Left lung (tissue), 10 donors: ENCODE data around the gene KDM4B. TPM values are rescaled to one million over a fixed set of nuclear protein-coding genes. Genes with fewer than 3 reads are reported as not detected.

Source experiments
- ATAC-seq: fragments of 200-7000 bp; cut with Tn5 transposase; one replicate; pipeline ENCODE4 v1.9.1; 2020; ENCODE audit warnings: moderate library complexity
- DNase-seq, 4 donors: peaks; one replicate each; pipeline ENCODE4 v3.0.0-alpha.2; 2013 to 2020
- H3K27ac ChIP-seq, 2 donors: fragments of 200-600 bp; sonication (generic) in 1 of 2; one replicate each; pipeline versions ENCODE4 v1.5.0 to v1.8.0; 2020 to 2021
- H3K27me3 ChIP-seq, 2 donors: fragments of 200-600 bp; sonication (generic) in 1 of 2; one replicate each; pipeline versions ENCODE4 v1.5.0 to v1.8.0; 2020 to 2021
- H3K36me3 ChIP-seq, 2 donors: fragments of 200-600 bp; sonication (generic) in 1 of 2; one replicate each; pipeline versions ENCODE4 v1.5.0 to v1.8.0; 2020 to 2021
- H3K4me1 ChIP-seq, 2 donors: fragments of 200-600 bp; one replicate each; pipeline ENCODE4 v1.8.0; 2021
- H3K4me3 ChIP-seq, 2 donors: fragments of 200-600 bp; sonication (generic) in 1 of 2; one replicate each; pipeline versions ENCODE4 v1.5.0 to v1.8.0; 2020 to 2021; ENCODE audit warnings: mild to moderate bottlenecking in 1 of 2
- H3K9me3 ChIP-seq, 2 donors: fragments of 200-600 bp; sonication (generic) in 1 of 2; one replicate each; pipeline versions ENCODE4 v1.5.0 to v1.8.0; 2020 to 2021
- CTCF ChIP-seq, 2 donors: fragments of 200-600 bp; sonication (generic) in 1 of 2; IDR thresholded peaks; one replicate each; pipeline versions ENCODE4 v1.5.0 to v1.8.0; 2021; ENCODE audit warnings: antibody characterized with exemption in 2 of 2
- intact Hi-C, 2 donors: fragments of 100-400 bp; cut with DNase I; formaldehyde crosslinking; loops; one replicate each; pipeline versions ENCODE4 v1.11.2 to v1.14.2; 2022
- polyA plus RNA-seq, 6 donors: library from polyadenylated mRNA; unstranded; fragments of 120-200 nt; gene quantifications; one replicate each; pipeline ENCODE4 v1.2.1, GENCODE V29; 2013; ENCODE audit not compliant: insufficient read length in 6 of 6
- total RNA-seq, 2 donors: library from RNA; stranded (reverse); fragmentation: NEBNext Ultra II Directional; extraction: Animal tissue kit (Norgen Biotek cat#: 25700); gene quantifications; one replicate each; pipeline ENCODE4 v1.2.1, GENCODE V29; 2021
- donor health status: DM: no; HTN: yes; CAD: no.
- donor health status: DM: no; HTN: no; CAD: no.

Gene KDM4B
- total and polyA plus RNA-seq, 8 donors: 24.6 to 42.1 (median 31.1) TPM

- Histone ChIP-seq H3K27me3 (no peaks in the 10 kb centered on the region), H3K4me1 (no peaks in the 10 kb centered on the region), H3K27ac (no peak overlapping the region), H3K9me3 (peaks cover 0 to 16% of the 10 kb centered on the region in 2 donors), H3K4me3 (no peak overlapping the region), H3K36me3 (peaks cover 0 to 73% of the 10 kb centered on the region in 2 donors)
- no peak for DNase-seq
- intact Hi-C loops: no loop called here
- no peak for ATAC-seq
- no peak for TF ChIP-seq CTCF (IDR thresholded peaks at IDR 0.05)
Measured at GRCh38 chr19:5063873-5064645, 95.1 kb downstream of the KDM4B start.

- Histone ChIP-seq H3K36me3 (peaks cover 0 to 66% of the 10 kb centered on the region in 2 donors), H3K4me1 (no peaks in the 10 kb centered on the region), H3K27me3 (no peaks in the 10 kb centered on the region), H3K27ac (no peak overlapping the region), H3K9me3 (peaks cover 0 to 16% of the 10 kb centered on the region in 2 donors), H3K4me3 (no peak overlapping the region)
- intact Hi-C loops: no loop called here
- no peak for TF ChIP-seq CTCF (IDR thresholded peaks at IDR 0.05)
- no peak for DNase-seq
- no peak for ATAC-seq
Measured at GRCh38 chr19:5064896-5065295, 96.0 kb downstream of the KDM4B start.

GRCh38 chr19:5065663-5066093 is 96.8 kb downstream of the KDM4B start:
- DNase-seq (no peak), ATAC-seq (no peak)
- Histone ChIP-seq H3K27me3 (no peaks in the 10 kb centered on the region), H3K4me1 (no peaks in the 10 kb centered on the region), H3K27ac (no peak overlapping the region), H3K9me3 (peaks cover 0 to 16% of the 10 kb centered on the region in 2 donors), H3K36me3 (peaks cover 0 to 69% of the 10 kb centered on the region in 2 donors), H3K4me3 (no peak overlapping the region)
- TF ChIP-seq CTCF (IDR thresholded peaks at IDR 0.05): no peak
- intact Hi-C loops: no loop called here

GRCh38 chr19:5066768-5067167 is 97.9 kb downstream of the KDM4B start:
- no peaks in the 10 kb centered on the region for H3K27me3 ChIP-seq
- ATAC-seq (no peak), DNase-seq (no peak)
- intact Hi-C loops: no loop called here
- peaks cover 0 to 11% of the 10 kb centered on the region in 2 donors for H3K9me3 ChIP-seq
- H3K36me3 ChIP-seq: peaks cover 0 to 70% of the 10 kb centered on the region in 2 donors
- TF ChIP-seq CTCF (IDR thresholded peaks at IDR 0.05): no peak
- no peak overlapping the region for H3K27ac ChIP-seq
- H3K4me3 ChIP-seq: no peak overlapping the region
- no peaks in the 10 kb centered on the region for H3K4me1 ChIP-seq

- H3K27ac ChIP-seq: no peak overlapping the region
- H3K4me1 ChIP-seq: no peaks in the 10 kb centered on the region
- peaks cover 0 to 2% of the 10 kb centered on the region in 2 donors for H3K9me3 ChIP-seq
- peaks cover 0 to 69% of the 10 kb centered on the region in 2 donors for H3K36me3 ChIP-seq
- H3K4me3 ChIP-seq: no peak overlapping the region
- intact Hi-C loops: no loop called here
- no peaks in the 10 kb centered on the region for H3K27me3 ChIP-seq
- no peak for ATAC-seq
- DNase-seq: no peak
- no peak for TF ChIP-seq CTCF (IDR thresholded peaks at IDR 0.05)
Measured at GRCh38 chr19:5067678-5068077, 98.8 kb downstream of the KDM4B start.
